ENCODE results near the gene CHN2.

- no peak for TF ChIP-seq CTCF (IDR thresholded peaks at IDR 0.05)
- TF ChIP-seq EZH2 (IDR thresholded peaks at IDR 0.05; ENCODE audit: borderline replicate concordance, insufficient read depth, low read depth, low read length, poor library complexity, severe bottlenecking) = no peak
Measured at GRCh38 chr7:29179115-29179514, 15.5 kb upstream of the CHN2 start.

All from B cell (primary cell).